Testis (tissue), 3 donors: ENCODE results near the gene CCSER1. TPM values are rescaled to one million over a fixed set of nuclear protein-coding genes. Genes with fewer than 3 reads are reported as not detected.

Source experiments
- DNase-seq: peaks from one replicate; pipeline ENCODE4 v3.0.0-alpha.2; 2019
- H3K27ac ChIP-seq, 2 donors: fragments of 200-600 bp; sonication (generic); one replicate each; pipeline ENCODE4 v1.5.1; 2019
- H3K27me3 ChIP-seq: fragments of 200-600 bp; sonication (generic); one replicate; pipeline ENCODE4 v1.5.1; 2019
- H3K36me3 ChIP-seq: fragments of 200-600 bp; sonication (generic); one replicate; pipeline ENCODE4 v1.5.1; 2017; ENCODE audit warnings: low read depth; ENCODE audit errors: missing control alignments
- H3K4me1 ChIP-seq: fragments of 200-600 bp; sonication (generic); one replicate; pipeline ENCODE4 v1.5.1; 2019
- H3K4me3 ChIP-seq, 2 donors: fragments of 200-600 bp; sonication (generic); one replicate each; pipeline ENCODE4 v1.5.1; 2017 to 2019
- H3K9me3 ChIP-seq: fragments of 200-600 bp; sonication (generic); one replicate; pipeline ENCODE4 v1.5.1; 2017
- CTCF ChIP-seq, 3 experiments: fragments of 450-650 bp in 2 of 3; fragments of 200-600 bp in 1 of 3; sonication (generic) in 1 of 3; IDR thresholded peaks; one replicate each; pipeline ENCODE4 v1.5.1; 2016 to 2019; ENCODE audit warnings: antibody characterized with exemption in 3 of 3, mild to moderate bottlenecking in 2 of 3, moderate library complexity in 1 of 3
- POLR2A ChIP-seq: fragments of 450-650 bp; IDR thresholded peaks from one replicate; pipeline ENCODE4 v1.6.1; 2017; ENCODE audit warnings: antibody characterized with exemption, mild to moderate bottlenecking, moderate library complexity
- WGBS, 2 donors: methylation state at CpG; one replicate each; pipeline ENCODE4 v1.1.5; 2018; 5-methylcytosine and 5-hydroxymethylcytosine counted together
- intact Hi-C: fragments of 100-400 bp; cut with DNase I; formaldehyde crosslinking; loops from one replicate; pipeline ENCODE4 v1.15.1; 2023; ENCODE audit warnings: low total_unique reads
- polyA plus RNA-seq: library from polyadenylated mRNA; stranded (reverse); fragments of 350-450 nt; fragmentation: Illumina TruSeq; extraction: RNeasy Lipid Tissue Mini Kit (QIAGEN cat#74804); gene quantifications from one replicate; pipeline ENCODE4 v1.2.3, GENCODE V29; 2014; ENCODE audit warnings: low read depth, low replicate concordance; ENCODE audit not compliant: insufficient read depth
- total RNA-seq, 2 donors: library from RNA; depleted of rRNA; stranded (reverse); fragments of >200 nt; gene quantifications; one replicate each; pipeline ENCODE4 v1.2.3, GENCODE V29; 2016

CCSER1 gene
- total and polyA plus RNA-seq, 3 donors from 2014 or later = 20.2 to 105 (median 82.8) TPM

- no peaks in the 10 kb centered on the region for H3K27me3 ChIP-seq
- H3K36me3 ChIP-seq = no peaks in the 10 kb centered on the region
- no peaks in the 10 kb centered on the region for H3K9me3 ChIP-seq
- H3K4me3 ChIP-seq = no peak overlapping the region
- DNase-seq = no peak
- H3K27ac ChIP-seq = no peak overlapping the region
- TF ChIP-seq POLR2A (no peak), CTCF (IDR thresholded peaks at IDR 0.05) (no peak)
- no peaks in the 10 kb centered on the region for H3K4me1 ChIP-seq
- intact Hi-C loops = no loop called here
Measured at GRCh38 chr4:90226734-90227133, 99.5 kb downstream of the CCSER1 start.

- no peak for TF ChIP-seq CTCF (IDR thresholded peaks at IDR 0.05)
- TF ChIP-seq POLR2A = no peak
- Histone ChIP-seq H3K36me3 (no peaks in the 10 kb centered on the region), H3K9me3 (no peaks in the 10 kb centered on the region), H3K27ac (no peak overlapping the region), H3K4me3 (no peak overlapping the region), H3K4me1 (no peaks in the 10 kb centered on the region), H3K27me3 (no peaks in the 10 kb centered on the region)
- DNase-seq = no peak
- WGBS, 2 donors = 96% methylated on average over 3 of the region's 3 CpGs
- intact Hi-C loops = no loop called here
Measured at GRCh38 chr4:90227177-90227576, 100.0 kb downstream of the CCSER1 start.

GRCh38 chr4:90234916-90235547 lies 107.8 kb downstream of the CCSER1 start:
- Histone ChIP-seq H3K27ac (peak overlapping the region in 1 of 2 donors; percentile 4), H3K4me3 (no peak overlapping the region), H3K9me3 (no peaks in the 10 kb centered on the region), H3K27me3 (no peaks in the 10 kb centered on the region), H3K4me1 (peaks cover 8% of the 10 kb centered on the region), H3K36me3 (no peaks in the 10 kb centered on the region)
- intact Hi-C loops = no loop called here
- WGBS, 2 donors = 39 to 44% methylated on average over 8 of the region's 8 CpGs
- TF ChIP-seq CTCF (IDR thresholded peaks at IDR 0.05) (no peak), POLR2A (no peak)
- DNase-seq = peak; percentile 56

GRCh38 chr4:90237751-90238530 lies 110.7 kb downstream of the CCSER1 start:
- H3K4me1 ChIP-seq = peaks cover 8% of the 10 kb centered on the region
- no peaks in the 10 kb centered on the region for H3K9me3 ChIP-seq
- 78 to 80% methylated on average over 4 of the region's 4 CpGs for WGBS, 2 donors
- no peaks in the 10 kb centered on the region for H3K36me3 ChIP-seq
- DNase-seq = no peak
- intact Hi-C loops = no loop called here
- no peak overlapping the region for H3K4me3 ChIP-seq
- no peak overlapping the region for H3K27ac ChIP-seq
- no peaks in the 10 kb centered on the region for H3K27me3 ChIP-seq
- no peak for TF ChIP-seq CTCF (IDR thresholded peaks at IDR 0.05)
- TF ChIP-seq POLR2A = no peak
